Dermis blood vessel endothelial cell (primary cell): ENCODE measurements around the gene SERTAD1. TPM values are rescaled to one million over a fixed set of nuclear protein-coding genes. Genes with fewer than 3 reads are reported as not detected.
A peak's percentile ranks its signal among the peaks of the same experiment; 100 is the strongest.

Experiments
- DNase-seq: peaks from one replicate; pipeline ENCODE4 v3.0.0; 2010
- total RNA-seq: library from RNA; depleted of rRNA; stranded (reverse); fragments of >200 nt; gene quantifications from 2 replicates; pipeline ENCODE4 v1.2.3, GENCODE V29; 2014

The SERTAD1 gene
- total RNA-seq, 1 donor from 2014 or later: 38.1 TPM

- DNase-seq: peak; percentile 51
Observed at GRCh38 chr19:40398417-40399131, 27.2 kb downstream of the SERTAD1 start.

- DNase-seq: no peak
Observed at GRCh38 chr19:40397568-40397906, 28.3 kb downstream of the SERTAD1 start.

- DNase-seq: no peak
Observed at GRCh38 chr19:40396886-40397567, 28.8 kb downstream of the SERTAD1 start.

GRCh38 chr19:40395956-40396355 is 29.8 kb downstream of the SERTAD1 start:
- no peak for DNase-seq

GRCh38 chr19:40394816-40395210 is 31.0 kb downstream of the SERTAD1 start:
- no peak for DNase-seq

GRCh38 chr19:40393894-40394815 is 31.6 kb downstream of the SERTAD1 start:
- no peak for DNase-seq

GRCh38 chr19:40392894-40393517 is 32.8 kb downstream of the SERTAD1 start:
- peak; percentile 38 for DNase-seq

GRCh38 chr19:40392123-40392522 is 33.7 kb downstream of the SERTAD1 start:
- no peak for DNase-seq

GRCh38 chr19:40390084-40390742 is 35.6 kb downstream of the SERTAD1 start, which contains the start of gene HIPK4:
Gene HIPK4 (minus strand): TSS chr19:40390181. CDS start chr19:40389902, 279 bp downstream.
- no peak for DNase-seq

GRCh38 chr19:40389404-40390083 is 36.2 kb downstream of the SERTAD1 start:
- no peak for DNase-seq

- no peak for DNase-seq
Observed at GRCh38 chr19:40388481-40388880, 37.3 kb downstream of the SERTAD1 start.

- DNase-seq: no peak
Observed at GRCh38 chr19:40387155-40387554, 38.6 kb downstream of the SERTAD1 start.

GRCh38 chr19:40383668-40384248 is 42.0 kb downstream of the SERTAD1 start:
- no peak for DNase-seq

GRCh38 chr19:40381321-40381720 is 44.5 kb downstream of the SERTAD1 start:
- DNase-seq: peak; percentile 16

GRCh38 chr19:40380199-40381037 is 45.4 kb downstream of the SERTAD1 start:
- DNase-seq: no peak

GRCh38 chr19:40379446-40380198 is 46.2 kb downstream of the SERTAD1 start:
- DNase-seq: no peak

- DNase-seq: no peak
Observed at GRCh38 chr19:40378509-40378908, 47.3 kb downstream of the SERTAD1 start.

- DNase-seq: no peak
Observed at GRCh38 chr19:40377876-40378385, 47.9 kb downstream of the SERTAD1 start.

GRCh38 chr19:40376286-40376862 is 49.4 kb downstream of the SERTAD1 start:
- no peak for DNase-seq
